Suppressor macrophage treated with lipopolysaccharide for 1 hour (primary cell): ENCODE results near the gene IGF2.
"Not testable (repeated sequence)": the region's sequence is repeated elsewhere in the genome, so short reads cannot be mapped to it uniquely, and the experiment has no call there.

Experiments
- DNase-seq, 3 donors: peaks; one replicate each; pipeline ENCODE4 v3.0.0-alpha.2; 2020 to 2022

Gene IGF2

DNA sequence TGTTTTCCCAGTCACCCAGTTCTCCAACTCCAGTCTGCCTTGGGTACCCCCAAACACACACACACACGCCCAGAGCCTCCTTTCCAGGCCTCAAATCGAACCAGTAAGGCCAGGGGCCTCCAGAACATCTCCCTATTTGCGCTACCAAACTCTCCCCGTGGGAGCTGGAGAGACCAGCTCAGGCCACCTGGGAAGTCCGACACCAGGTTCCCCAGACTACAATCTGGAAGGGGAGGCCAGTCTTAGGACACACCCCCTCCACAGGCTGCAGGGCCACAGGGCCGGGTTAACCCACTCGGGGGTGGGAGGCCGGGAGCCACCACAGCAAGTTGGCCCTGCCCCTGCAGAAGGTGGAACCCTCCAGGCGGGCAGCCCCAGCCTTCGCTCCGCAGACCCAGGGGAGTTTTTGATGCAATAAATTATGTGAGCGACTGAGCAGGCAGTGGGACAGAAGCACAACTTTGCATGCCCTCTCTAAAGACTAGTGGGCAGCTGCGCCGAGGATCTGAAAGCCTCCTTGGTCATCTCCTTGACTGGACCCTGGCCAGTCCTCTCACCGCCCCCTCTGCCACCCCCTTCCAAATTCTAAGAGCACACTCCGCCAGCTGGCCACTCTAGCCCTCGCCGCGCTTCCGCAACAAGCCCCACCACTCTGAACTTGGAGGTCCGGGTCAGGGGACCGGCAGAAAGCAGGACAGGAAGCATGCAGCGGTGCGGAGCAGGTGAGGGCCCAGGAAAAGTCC lies 2.8 kb downstream of the IGF2 start:
- no peak for DNase-seq

DNA sequence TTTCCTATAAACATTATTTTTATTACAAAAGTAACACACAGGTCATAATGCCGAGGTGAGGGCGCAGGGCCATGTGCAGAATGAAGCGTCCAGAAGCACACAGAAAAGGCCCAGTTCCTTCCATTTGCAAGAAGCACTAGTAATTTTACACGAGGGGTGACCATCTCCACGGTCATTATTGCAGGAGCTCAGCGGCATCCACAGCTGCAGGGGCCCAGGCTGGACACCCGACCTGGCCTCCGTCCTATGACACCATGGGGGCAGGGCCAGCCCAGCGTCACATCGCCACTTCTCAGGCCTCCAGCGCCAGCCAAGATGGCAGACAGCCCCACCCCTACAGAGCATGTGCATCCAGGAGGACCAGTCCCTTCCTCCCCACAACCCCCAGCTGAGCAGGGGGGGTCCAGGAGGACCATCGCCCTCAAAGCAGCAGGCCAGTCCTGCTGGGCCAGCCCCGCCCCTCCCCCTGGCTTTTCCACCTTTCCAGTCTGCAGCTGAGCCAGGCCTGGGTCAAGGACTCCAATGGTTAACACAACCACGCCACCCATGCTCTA lies 3.5 kb downstream of the IGF2 start:
- no peak for DNase-seq

DNA sequence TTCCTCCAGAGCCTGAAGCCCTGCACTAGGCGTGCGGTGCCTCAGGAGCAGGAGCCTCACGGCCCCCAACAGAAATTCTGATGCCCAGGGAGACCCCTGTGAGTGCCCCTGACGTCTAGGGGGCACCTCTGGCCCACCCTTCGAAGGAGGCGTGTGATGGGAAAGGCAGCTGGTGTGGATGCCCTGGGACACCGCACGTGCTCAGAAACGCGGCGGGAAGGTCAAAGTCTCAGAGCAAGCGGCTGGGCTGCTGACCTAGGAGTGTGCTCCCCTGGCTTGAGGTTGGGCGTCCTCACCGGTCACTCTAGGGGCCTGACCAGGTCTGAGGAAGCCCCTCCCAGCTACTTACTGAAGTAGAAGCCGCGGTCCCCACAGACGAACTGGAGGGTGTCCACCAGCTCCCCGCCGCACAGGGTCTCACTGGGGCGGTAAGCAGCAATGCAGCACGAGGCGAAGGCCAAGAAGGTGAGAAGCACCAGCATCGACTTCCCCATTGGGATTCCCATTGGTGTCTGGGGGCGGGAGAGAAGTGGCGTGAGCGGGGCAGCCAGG lies 4.1 kb downstream of the IGF2 start:
- DNase-seq, result no peak

- DNase-seq, result no peak
These were observed 4.9 kb downstream of the IGF2 start for GRCh38 chr11:2134022-2135010.

DNA sequence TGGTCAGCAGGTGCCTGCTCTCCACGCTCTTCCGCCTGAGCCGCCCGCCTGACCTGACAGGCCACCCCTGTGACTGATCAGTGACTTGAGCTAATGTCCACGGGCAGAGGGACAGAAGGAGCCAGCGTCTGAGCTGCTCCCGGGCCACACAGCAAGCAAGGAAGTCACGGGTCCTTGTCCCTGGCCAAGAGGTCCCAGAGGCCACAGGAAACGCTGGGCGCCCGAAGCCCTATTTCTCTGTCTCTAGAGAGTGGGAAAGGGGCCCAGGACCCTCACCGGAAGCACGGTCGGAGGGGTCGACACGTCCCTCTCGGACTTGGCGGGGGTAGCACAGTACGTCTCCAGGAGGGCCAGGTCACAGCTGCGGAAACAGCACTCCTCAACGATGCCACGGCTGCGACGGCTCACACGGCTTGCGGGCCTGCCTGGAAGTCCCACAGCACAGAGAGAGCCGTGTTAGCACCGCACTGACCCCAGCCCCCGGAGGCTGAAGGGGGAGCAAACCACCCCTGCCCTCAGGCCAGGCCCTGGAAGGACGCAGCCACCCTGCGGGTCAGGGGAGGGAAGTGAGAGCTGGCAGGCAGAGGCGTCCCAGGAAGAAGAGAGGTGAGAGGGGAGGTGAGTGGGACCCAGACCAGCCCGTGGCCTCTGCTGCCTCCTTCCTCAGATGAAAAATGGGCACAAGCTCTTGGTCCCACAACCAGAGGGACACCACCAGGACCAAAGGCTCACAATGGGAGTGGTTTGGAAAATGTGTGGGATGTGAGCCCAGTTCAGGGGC lies 5.8 kb downstream of the IGF2 start:
- no peak for DNase-seq

DNA sequence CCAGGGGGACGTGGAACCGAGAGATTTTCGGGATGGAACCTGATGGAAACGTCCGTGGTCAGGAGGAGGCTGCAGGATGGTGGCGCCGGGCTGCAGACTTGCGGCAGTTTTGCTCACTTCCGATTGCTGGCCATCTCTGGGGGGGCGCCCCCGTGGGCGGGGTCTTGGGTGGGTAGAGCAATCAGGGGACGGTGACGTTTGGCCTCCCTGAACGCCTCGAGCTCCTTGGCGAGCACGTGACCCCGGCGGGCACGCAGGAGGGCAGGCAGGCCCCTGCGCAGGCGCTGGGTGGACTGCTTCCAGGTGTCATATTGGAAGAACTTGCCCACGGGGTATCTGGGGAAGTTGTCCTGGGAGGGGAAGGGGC lies 6.3 kb downstream of the IGF2 start:
- DNase-seq, result no peak

- DNase-seq, result no peak
These were observed 6.9 kb downstream of the IGF2 start for GRCh38 chr11:2132246-2132645.

- no peak for DNase-seq
These were observed 7.6 kb downstream of the IGF2 start for GRCh38 chr11:2131371-2132236.

GRCh38 chr11:2130881-2131352 lies 8.3 kb downstream of the IGF2 start:
- DNase-seq, result no peak

- no peak for DNase-seq
These were observed 9.4 kb downstream of the IGF2 start for GRCh38 chr11:2129699-2130366.

- DNase-seq, result no peak
These were observed 9.9 kb downstream of the IGF2 start for GRCh38 chr11:2129308-2129698.

- DNase-seq, result no peak
These were observed 10.5 kb downstream of the IGF2 start for GRCh38 chr11:2128511-2129307.

DNA sequence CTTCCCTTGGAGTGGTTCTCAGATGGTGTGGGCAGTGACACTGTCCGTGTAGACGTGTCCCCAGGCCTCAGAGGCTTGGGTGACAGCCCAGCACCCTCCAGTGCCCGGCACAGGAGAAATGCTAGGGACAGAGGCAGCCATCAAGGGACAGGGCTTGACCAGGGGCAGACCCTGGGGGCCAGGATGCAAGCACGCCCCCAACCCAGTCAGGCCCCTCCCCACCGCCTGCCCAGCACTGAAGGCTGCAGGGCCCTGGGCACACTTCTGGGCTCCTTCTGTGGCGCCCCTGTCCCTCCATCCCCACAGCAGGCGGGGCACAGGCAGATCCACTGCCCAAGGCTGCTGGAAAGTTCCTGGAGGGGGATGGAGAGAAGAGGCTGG lies 11.1 kb downstream of the IGF2 start:
- no peak for DNase-seq

- DNase-seq, result no peak
These were observed 11.6 kb downstream of the IGF2 start for GRCh38 chr11:2127482-2128129.

DNA sequence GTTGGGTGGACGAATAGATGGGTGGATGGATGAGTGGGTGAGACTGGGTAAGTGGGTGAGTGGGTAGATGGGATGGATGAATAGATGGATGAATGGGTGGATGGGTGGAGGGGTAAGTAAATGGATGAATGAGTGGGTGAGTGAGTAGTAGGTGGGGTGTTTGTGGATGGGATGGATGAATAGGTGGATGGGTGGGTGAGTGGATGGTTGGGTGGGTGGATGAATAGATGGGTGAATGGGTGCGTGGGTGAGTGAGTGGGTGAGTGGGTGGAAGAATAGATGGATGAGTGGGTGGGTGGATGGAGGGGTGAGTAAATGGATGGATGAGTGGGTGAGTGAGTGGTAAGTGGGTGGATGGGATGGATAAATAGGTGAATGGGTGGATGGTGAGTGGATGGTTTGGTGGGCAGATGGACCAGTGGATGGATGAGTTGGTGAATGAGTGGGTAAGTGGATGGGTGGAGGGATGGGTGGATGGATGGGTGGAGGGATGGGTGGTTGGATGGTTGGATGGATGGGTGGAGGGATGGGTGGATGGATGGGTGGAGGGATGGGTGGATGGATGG lies 12.6 kb downstream of the IGF2 start:
- no peak for DNase-seq

- not testable (repeated sequence) for DNase-seq
These were observed 14.3 kb downstream of the IGF2 start for GRCh38 chr11:2124736-2125484.

GRCh38 chr11:2123628-2123960 lies 15.6 kb downstream of the IGF2 start:
- no peak for DNase-seq

- DNase-seq, result no peak
These were observed 16.1 kb downstream of the IGF2 start for GRCh38 chr11:2122907-2123627.
